ENCODE measurements around the gene CYB5R4.

The CYB5R4 gene

DNA sequence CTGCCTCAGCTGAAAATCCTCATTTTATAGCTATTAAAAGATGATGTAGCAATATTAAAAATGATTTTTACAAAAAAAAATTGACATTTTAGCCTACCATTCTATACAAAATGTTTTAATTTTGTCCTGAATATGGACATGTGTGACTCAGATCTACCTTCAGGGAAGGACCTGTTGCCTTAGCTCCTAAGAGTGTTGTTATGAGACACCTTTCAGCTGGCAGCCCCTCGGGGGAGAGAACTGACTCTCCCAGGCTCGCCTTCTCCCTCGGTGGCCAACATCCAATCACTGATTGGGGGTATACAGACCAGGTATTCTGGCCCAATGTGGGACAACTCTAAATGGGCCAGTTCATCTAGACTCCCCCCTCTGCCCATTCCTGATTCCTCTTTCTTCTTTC is 141.6 kb downstream of the CYB5R4 start:
- no peak for DNase-seq

- DNase-seq: no peak
Measured at GRCh38 chr6:84002226-84002625, 142.7 kb downstream of the CYB5R4 start.

- DNase-seq: no peak
Measured at GRCh38 chr6:84003131-84003530, 143.6 kb downstream of the CYB5R4 start.

DNA sequence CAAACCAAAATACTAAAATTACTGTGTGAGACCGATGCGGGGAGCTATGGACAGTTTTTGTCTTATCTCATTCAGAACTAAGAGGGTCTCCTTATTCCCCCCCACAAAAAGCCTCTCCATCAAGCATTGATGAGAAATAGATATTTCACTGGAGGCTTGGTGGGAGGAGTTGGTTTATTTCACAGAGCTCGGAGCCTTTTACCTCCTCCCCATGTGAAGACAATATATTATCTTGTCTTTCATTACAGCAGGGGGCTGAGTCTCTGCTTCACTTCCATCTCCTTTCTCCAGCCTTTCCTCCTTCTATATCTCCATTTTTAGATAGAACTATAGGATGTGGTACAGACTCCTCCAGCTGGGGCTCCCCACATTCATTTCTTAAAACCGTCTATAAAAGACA is 144.2 kb downstream of the CYB5R4 start:
- DNase-seq: no peak

DNA sequence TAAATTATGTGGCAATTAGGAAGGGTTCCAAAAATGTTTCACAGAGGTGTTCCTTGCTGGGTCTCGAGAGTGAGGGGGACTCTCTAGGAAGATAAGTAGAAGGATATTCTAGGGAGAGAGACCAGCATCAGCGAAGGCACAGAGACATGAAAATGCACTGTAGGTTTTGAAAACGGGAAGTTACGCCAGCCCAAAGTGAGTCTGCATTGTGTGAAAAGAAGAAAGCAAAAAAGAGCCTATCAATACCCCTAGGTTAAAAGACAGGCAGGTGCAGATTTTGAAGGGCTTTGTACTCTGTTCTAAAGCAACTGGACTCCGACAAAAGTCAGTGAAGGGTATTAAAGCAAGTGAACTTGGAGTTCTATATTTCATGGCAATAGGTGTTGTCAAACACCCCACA is 148.4 kb downstream of the CYB5R4 start:
- no peak for DNase-seq

- DNase-seq: no peak
Measured at GRCh38 chr6:84013354-84013753, 153.9 kb downstream of the CYB5R4 start.

DNA sequence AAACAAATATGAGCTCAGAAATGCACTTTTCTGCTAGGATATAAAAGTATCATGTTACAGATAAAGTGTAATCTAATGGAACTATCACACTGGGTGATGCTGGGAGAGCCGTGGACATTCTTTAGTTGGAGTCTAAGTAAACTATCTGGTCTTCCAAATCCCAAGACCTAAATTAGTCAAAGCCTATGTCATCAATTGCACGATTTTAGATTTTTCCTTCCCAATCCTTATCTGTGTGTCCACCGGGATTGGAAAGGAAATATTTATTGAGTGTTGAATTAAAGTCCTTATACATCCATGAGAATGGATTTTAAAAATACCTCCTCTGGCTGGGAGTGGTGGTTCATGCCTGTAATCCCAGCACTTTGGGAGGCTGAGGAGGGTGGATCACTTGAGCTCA is 154.4 kb downstream of the CYB5R4 start:
- no peak for DNase-seq

DNA sequence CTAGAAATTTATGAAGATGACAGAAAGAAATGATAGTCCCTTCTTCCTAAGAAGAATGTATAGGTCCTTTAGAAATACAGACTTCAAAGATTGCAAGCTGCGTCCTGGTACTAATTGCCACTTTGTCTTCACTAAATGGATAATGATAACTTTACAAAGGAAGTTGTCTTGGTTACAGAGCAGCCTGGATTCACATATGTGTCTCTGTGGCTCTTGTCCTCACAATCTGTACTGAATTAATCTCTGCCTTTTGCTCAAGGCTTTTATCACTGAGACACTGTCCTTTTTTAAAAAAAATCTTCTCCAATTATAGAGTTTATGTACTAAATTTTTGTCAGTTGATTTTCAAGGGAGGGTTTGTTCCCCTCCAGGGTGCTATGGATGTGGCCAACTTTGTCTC is 156.5 kb downstream of the CYB5R4 start:
- no peak for DNase-seq

All from activated naive CD4-positive, alpha-beta T cell (primary cell).